GM21381 (cell line): ENCODE measurements around the gene OR1J1.
A peak's percentile ranks its signal among the peaks of the same experiment; 100 is the strongest.

Source experiments
- ATAC-seq: cut with Tn5 transposase; IDR thresholded peaks from one replicate; pipeline ENCODE4 v1.9.1; 2021; ENCODE audit warnings: mild to moderate bottlenecking, moderate library complexity; ENCODE audit not compliant: unreplicated experiment

Gene OR1J1

GRCh38 chr9:122477826-122478225 lies at the start of gene OR1J1:
Gene OR1J1 (minus strand): TSS chr9:122477926. CDS start chr9:122477926, 0 bp downstream.
- ATAC-seq: no peak

GRCh38 chr9:122527193-122527592 lies 49.5 kb upstream of the OR1J1 start, which contains the start of gene OR1N1:
Gene OR1N1 (minus strand): TSS chr9:122527293. CDS start chr9:122527293, 0 bp downstream.
- ATAC-seq: no peak

GRCh38 chr9:122526602-122527001 lies 48.9 kb upstream of the OR1J1 start:
- ATAC-seq: no peak

- ATAC-seq: no peak
These were observed 41.6 kb upstream of the OR1J1 start for GRCh38 chr9:122519376-122519775.

GRCh38 chr9:122518841-122519240 lies 41.1 kb upstream of the OR1J1 start, which contains the start of gene OR1J4:
Gene OR1J4 (plus strand): TSS chr9:122519141. CDS start chr9:122519141, 0 bp downstream.
- no peak for ATAC-seq

GRCh38 chr9:122518226-122518625 lies 40.5 kb upstream of the OR1J1 start:
- no peak for ATAC-seq

- no peak for ATAC-seq
These were observed 32.8 kb upstream of the OR1J1 start, which contains the start of gene OR1J2 for GRCh38 chr9:122510502-122510901. Gene OR1J2 (plus strand): TSS chr9:122510802. CDS start chr9:122510802, 0 bp downstream.

- no peak for ATAC-seq
These were observed 29.2 kb upstream of the OR1J1 start for GRCh38 chr9:122506964-122507363.

- ATAC-seq: no peak
These were observed 21.2 kb upstream of the OR1J1 start for GRCh38 chr9:122498883-122499288.

- ATAC-seq: no peak
These were observed 1.3 kb upstream of the OR1J1 start for GRCh38 chr9:122479062-122479461.

- no peak for ATAC-seq
These were observed 380 bp downstream of the OR1J1 start for GRCh38 chr9:122477346-122477745.

GRCh38 chr9:122475717-122476116 lies 2.0 kb downstream of the OR1J1 start:
- ATAC-seq: no peak

- no peak for ATAC-seq
These were observed 3.2 kb downstream of the OR1J1 start for GRCh38 chr9:122474561-122474960.

GRCh38 chr9:122468735-122469134 lies 9.0 kb downstream of the OR1J1 start:
- no peak for ATAC-seq

- no peak for ATAC-seq
These were observed 11.3 kb downstream of the OR1J1 start for GRCh38 chr9:122466456-122466855.

GRCh38 chr9:122464633-122465567 lies 12.8 kb downstream of the OR1J1 start:
- peak; percentile 77 for ATAC-seq

GRCh38 chr9:122463828-122464632 lies 13.7 kb downstream of the OR1J1 start:
- ATAC-seq: peak; percentile 57

- ATAC-seq: no peak
These were observed 19.9 kb downstream of the OR1J1 start for GRCh38 chr9:122457787-122458186.

GRCh38 chr9:122456123-122456522 lies 21.6 kb downstream of the OR1J1 start:
- ATAC-seq: no peak

GRCh38 chr9:122453677-122454135 lies 24.0 kb downstream of the OR1J1 start:
- ATAC-seq: no peak

- ATAC-seq: no peak
These were observed 30.8 kb downstream of the OR1J1 start for GRCh38 chr9:122446819-122447484.
